Testis (tissue), 3 donors: Measurements from ENCODE around the gene MLH1. TPM values are rescaled to one million over a fixed set of nuclear protein-coding genes. Genes with fewer than 3 reads are reported as not detected.
"Not testable (repeated sequence)": the region's sequence is repeated elsewhere in the genome, so short reads cannot be mapped to it uniquely, and the experiment has no call there.

ENCODE experiments used
- DNase-seq: peaks from one replicate; pipeline ENCODE4 v3.0.0-alpha.2; 2019
- H3K27ac ChIP-seq, 2 donors: fragments of 200-600 bp; sonication (generic); one replicate each; pipeline ENCODE4 v1.5.1; 2019
- H3K27me3 ChIP-seq: fragments of 200-600 bp; sonication (generic); one replicate; pipeline ENCODE4 v1.5.1; 2019
- H3K36me3 ChIP-seq: fragments of 200-600 bp; sonication (generic); one replicate; pipeline ENCODE4 v1.5.1; 2017; ENCODE audit warnings: low read depth; ENCODE audit errors: missing control alignments
- H3K4me1 ChIP-seq: fragments of 200-600 bp; sonication (generic); one replicate; pipeline ENCODE4 v1.5.1; 2019
- H3K4me3 ChIP-seq, 2 donors: fragments of 200-600 bp; sonication (generic); one replicate each; pipeline ENCODE4 v1.5.1; 2017 to 2019
- H3K9me3 ChIP-seq: fragments of 200-600 bp; sonication (generic); one replicate; pipeline ENCODE4 v1.5.1; 2017
- CTCF ChIP-seq, 3 experiments: fragments of 450-650 bp in 2 of 3; fragments of 200-600 bp in 1 of 3; sonication (generic) in 1 of 3; IDR thresholded peaks; one replicate each; pipeline ENCODE4 v1.5.1; 2016 to 2019; ENCODE audit warnings: antibody characterized with exemption in 3 of 3, mild to moderate bottlenecking in 2 of 3, moderate library complexity in 1 of 3
- POLR2A ChIP-seq: fragments of 450-650 bp; IDR thresholded peaks from one replicate; pipeline ENCODE4 v1.6.1; 2017; ENCODE audit warnings: antibody characterized with exemption, mild to moderate bottlenecking, moderate library complexity
- WGBS, 2 donors: methylation state at CpG; one replicate each; pipeline ENCODE4 v1.1.5; 2018; 5-methylcytosine and 5-hydroxymethylcytosine counted together
- intact Hi-C: fragments of 100-400 bp; cut with DNase I; formaldehyde crosslinking; loops from one replicate; pipeline ENCODE4 v1.15.1; 2023; ENCODE audit warnings: low total_unique reads
- polyA plus RNA-seq: library from polyadenylated mRNA; stranded (reverse); fragments of 350-450 nt; fragmentation: Illumina TruSeq; extraction: RNeasy Lipid Tissue Mini Kit (QIAGEN cat#74804); gene quantifications from one replicate; pipeline ENCODE4 v1.2.3, GENCODE V29; 2014; ENCODE audit warnings: low read depth, low replicate concordance; ENCODE audit not compliant: insufficient read depth
- total RNA-seq, 2 donors: library from RNA; depleted of rRNA; stranded (reverse); fragments of >200 nt; gene quantifications; one replicate each; pipeline ENCODE4 v1.2.3, GENCODE V29; 2016

Gene MLH1
- total and polyA plus RNA-seq, 3 donors from 2014 or later, result 57.1 to 90.2 (median 64.4) TPM

- H3K9me3 ChIP-seq, result no peaks in the 10 kb centered on the region
- TF ChIP-seq CTCF (IDR thresholded peaks at IDR 0.05), result no peak
- TF ChIP-seq POLR2A, result no peak
- intact Hi-C loops, result no loop called here
- no peak overlapping the region for H3K27ac ChIP-seq
- no peak for DNase-seq
- no peaks in the 10 kb centered on the region for H3K27me3 ChIP-seq
- no peaks in the 10 kb centered on the region for H3K36me3 ChIP-seq
- H3K4me1 ChIP-seq, result no peaks in the 10 kb centered on the region
- H3K4me3 ChIP-seq, result no peak overlapping the region
Measured at GRCh38 chr3:37052860-37053259, 59.5 kb downstream of the MLH1 start.

GRCh38 chr3:37053337-37053736, 60.0 kb downstream of the MLH1 start:
- peak overlapping the region in 1 of 2 donors; percentile 46 for H3K27ac ChIP-seq
- DNase-seq, result no peak
- 60 to 61% methylated on average over 6 of the region's 6 CpGs for WGBS, 2 donors
- H3K27me3 ChIP-seq, result no peaks in the 10 kb centered on the region
- TF ChIP-seq CTCF (IDR thresholded peaks at IDR 0.05) (no peak), POLR2A (no peak)
- no peaks in the 10 kb centered on the region for H3K9me3 ChIP-seq
- H3K4me1 ChIP-seq, result no peaks in the 10 kb centered on the region
- H3K4me3 ChIP-seq, result no peak overlapping the region
- intact Hi-C loops, result no loop called here
- H3K36me3 ChIP-seq, result no peaks in the 10 kb centered on the region

GRCh38 chr3:37053753-37054152, 60.4 kb downstream of the MLH1 start:
- Histone ChIP-seq H3K9me3 (no peaks in the 10 kb centered on the region), H3K4me1 (no peaks in the 10 kb centered on the region), H3K4me3 (no peak overlapping the region), H3K27me3 (no peaks in the 10 kb centered on the region), H3K36me3 (no peaks in the 10 kb centered on the region), H3K27ac (peak overlapping the region in 1 of 2 donors; percentile 46)
- intact Hi-C loops, result no loop called here
- WGBS, 2 donors, result 82 to 89% methylated on average over 2 of the region's 2 CpGs
- DNase-seq, result no peak
- no peak for TF ChIP-seq CTCF (IDR thresholded peaks at IDR 0.05)
- TF ChIP-seq POLR2A, result no peak

- H3K9me3 ChIP-seq, result no peaks in the 10 kb centered on the region
- no peak for DNase-seq
- H3K4me1 ChIP-seq, result no peaks in the 10 kb centered on the region
- peak overlapping the region in 1 of 2 donors; percentile 46 for H3K27ac ChIP-seq
- 55 to 60% methylated on average over 3 of the region's 3 CpGs for WGBS, 2 donors
- H3K36me3 ChIP-seq, result no peaks in the 10 kb centered on the region
- H3K4me3 ChIP-seq, result no peak overlapping the region
- TF ChIP-seq CTCF (IDR thresholded peaks at IDR 0.05) (no peak), POLR2A (no peak)
- H3K27me3 ChIP-seq, result no peaks in the 10 kb centered on the region
- intact Hi-C loops, result no loop called here
Measured at GRCh38 chr3:37054370-37054769, 61.1 kb downstream of the MLH1 start.

- H3K4me1 ChIP-seq, H3K9me3 ChIP-seq, H3K27me3 ChIP-seq, DNase-seq, H3K36me3 ChIP-seq, H3K4me3 ChIP-seq, intact Hi-C loops: not testable (repeated sequence)
- WGBS, 2 donors, result 91 to 95% methylated on average over 8 of the region's 8 CpGs
- H3K27ac ChIP-seq, result peak overlapping the region in 1 of 2 donors; percentile 31
Measured at GRCh38 chr3:37055077-37055476, 61.8 kb downstream of the MLH1 start.
